Naive thymus-derived CD4-positive, alpha-beta T cell (primary cell): ENCODE data around the gene MAN1A1. TPM values are rescaled to one million over a fixed set of nuclear protein-coding genes. Genes with fewer than 3 reads are reported as not detected.
A peak's percentile ranks its signal among the peaks of the same experiment; 100 is the strongest.

Source experiments
- ATAC-seq: fragments of 150-1000 bp; cut with Tn5 transposase; 2 replicates; pipeline ENCODE4 v1.10.0; 2021; ENCODE audit warnings: mild to moderate bottlenecking, moderate library complexity
- CTCF ChIA-PET: fragments of 350-600 bp; sonication (Branson Sonifier 250); formaldehyde crosslinking; loops from one replicate; lab custom pipeline; 2021; ENCODE audit warnings: antibody characterized with exemption; lab: Charles Lee
- POLR2A ChIA-PET: fragments of 350-600 bp; sonication (Branson Sonifier 250); formaldehyde crosslinking; loops from one replicate; lab custom pipeline; 2021; ENCODE audit warnings: antibody characterized with exemption, inconsistent platforms; lab: Charles Lee
- DNase-seq, 9 donors: peaks; one replicate each; pipeline versions ENCODE4 v3.0.0 to v3.0.0-alpha.2; 2020 to 2022; ENCODE audit warnings: mixed read lengths in 1 of 9
- H3K27ac ChIP-seq: one replicate; pipeline ENCODE4 v1.7.0; 2013; ENCODE audit warnings: mild to moderate bottlenecking, low read depth, low read length, moderate library complexity
- H3K27me3 ChIP-seq, 2 donors: one replicate each; pipeline ENCODE4 v1.7.0; 2013; ENCODE audit warnings: low read length in 2 of 2, mild to moderate bottlenecking in 2 of 2, moderate library complexity in 2 of 2; ENCODE audit not compliant: control insufficient read depth in 2 of 2, insufficient read depth in 2 of 2
- H3K36me3 ChIP-seq, 3 experiments: 1 replicate in 2 of 3; 2 replicates in 1 of 3; pipeline ENCODE4 v1.7.0; 2013; ENCODE audit warnings: low read length in 3 of 3, mild to moderate bottlenecking in 3 of 3, moderate library complexity in 1 of 3; ENCODE audit not compliant: insufficient read depth in 3 of 3, control insufficient read depth in 2 of 3
- H3K4me1 ChIP-seq, 2 donors: one replicate each; pipeline ENCODE4 v1.7.0; 2013; ENCODE audit warnings: low read length in 2 of 2, mild to moderate bottlenecking in 2 of 2, moderate library complexity in 1 of 2; ENCODE audit not compliant: control insufficient read depth in 2 of 2, insufficient read depth in 2 of 2
- H3K4me3 ChIP-seq: 2 replicates; pipeline ENCODE4 v1.7.0; 2013; ENCODE audit warnings: mild to moderate bottlenecking, low read length
- H3K9me3 ChIP-seq, 3 experiments: 1 replicate in 2 of 3; 2 replicates in 1 of 3; pipeline ENCODE4 v1.7.0; 2013; ENCODE audit warnings: low read length in 3 of 3; ENCODE audit not compliant: control insufficient read depth in 2 of 3
- H3K27ac Mint-ChIP-seq, 9 donors: one replicate each; pipeline ENCODE4 v1.8.0; 2020 to 2022; ENCODE audit warnings: mixed read lengths in 9 of 9, mild to moderate bottlenecking in 8 of 9, moderate library complexity in 5 of 9, inconsistent platforms in 2 of 9
- H3K27me3 Mint-ChIP-seq, 5 donors: one replicate each; pipeline ENCODE4 v1.8.0; 2021 to 2022; ENCODE audit warnings: mixed read lengths in 5 of 5, mild to moderate bottlenecking in 1 of 5
- H3K36me3 Mint-ChIP-seq, 5 donors: one replicate each; pipeline ENCODE4 v1.8.0; 2020 to 2022; ENCODE audit warnings: mixed read lengths in 5 of 5, mild to moderate bottlenecking in 3 of 5, inconsistent platforms in 1 of 5
- H3K4me1 Mint-ChIP-seq, 7 donors: one replicate each; pipeline ENCODE4 v1.8.0; 2020 to 2022; ENCODE audit warnings: mixed read lengths in 7 of 7, mild to moderate bottlenecking in 3 of 7, inconsistent platforms in 1 of 7
- H3K4me3 Mint-ChIP-seq, 10 donors: one replicate each; pipeline ENCODE4 v1.8.0; 2020 to 2022; ENCODE audit warnings: mild to moderate bottlenecking in 10 of 10, mixed read lengths in 10 of 10, moderate library complexity in 6 of 10, inconsistent platforms in 2 of 10
- H3K9me3 Mint-ChIP-seq, 11 donors: one replicate each; pipeline ENCODE4 v1.8.0; 2020 to 2022; ENCODE audit warnings: mixed read lengths in 11 of 11, mild to moderate bottlenecking in 4 of 11, inconsistent platforms in 1 of 11, moderate library complexity in 1 of 11
- intact Hi-C, 2 donors: fragments of 100-400 bp; cut with micrococcal nuclease; formaldehyde crosslinking; loops; one replicate each; pipeline ENCODE4 v1.15.1; 2023
- polyA plus RNA-seq, 2 donors: library from polyadenylated mRNA; unstranded; fragments of 300-500 nt; fragmentation: Illumina TruSeq; gene quantifications; one replicate each; pipeline ENCODE4 v1.2.3, GENCODE V29; 2021
- total RNA-seq, 6 experiments: library from RNA in 5 of 6; stranded (reverse) in 5 of 6; gene quantifications; 1 replicate in 5 of 6; 2 replicates in 1 of 6; pipeline ENCODE4 v1.2.3 and lab custom pipeline; 2021 to 2026

The MAN1A1 gene
- total and polyA plus RNA-seq, 7 experiments from 2014 or later, result 5.4 to 22.3 (median 8.4) TPM

- H3K27me3 ChIP-seq, result no peaks in the 10 kb centered on the region
- H3K9me3 ChIP-seq, result no peaks in the 10 kb centered on the region
- H3K9me3 Mint-ChIP-seq, result peaks cover 0 to 3% (median 0%) of the 10 kb centered on the region in 11 donors
- no peak overlapping the region for H3K4me3 Mint-ChIP-seq
- ATAC-seq (no peak), DNase-seq (no peak)
- ChIA-PET POLR2A (no interaction called here), CTCF (no interaction called here)
- H3K4me1 ChIP-seq, result no peaks in the 10 kb centered on the region
- H3K27ac Mint-ChIP-seq, result peak overlapping the region in 1 of 9 donors; percentile 74
- H3K36me3 Mint-ChIP-seq, result peaks cover 5 to 22% (median 17%) of the 10 kb centered on the region in 5 donors
- H3K4me1 Mint-ChIP-seq, result peaks cover 0 to 6% (median 0%) of the 10 kb centered on the region in 7 donors
- intact Hi-C loops, result no loop called here
- H3K36me3 ChIP-seq, result no peaks in the 10 kb centered on the region
- H3K27ac ChIP-seq, result no peak overlapping the region
- H3K4me3 ChIP-seq, result no peak overlapping the region
- no peaks in the 10 kb centered on the region for H3K27me3 Mint-ChIP-seq
Measured at GRCh38 chr6:119237177-119237715, 112.3 kb downstream of the MAN1A1 start.

- no peaks in the 10 kb centered on the region for H3K36me3 ChIP-seq
- H3K27me3 ChIP-seq, result no peaks in the 10 kb centered on the region
- no peak overlapping the region for H3K4me3 ChIP-seq
- DNase-seq (no peak), ATAC-seq (no peak)
- intact Hi-C loops, result no loop called here
- peaks cover 0 to 3% (median 0%) of the 10 kb centered on the region in 11 donors for H3K9me3 Mint-ChIP-seq
- no peaks in the 10 kb centered on the region for H3K4me1 ChIP-seq
- no peak overlapping the region for H3K27ac ChIP-seq
- POLR2A ChIA-PET, result no interaction called here
- H3K4me3 Mint-ChIP-seq, result no peak overlapping the region
- no peaks in the 10 kb centered on the region for H3K9me3 ChIP-seq
- H3K36me3 Mint-ChIP-seq, result peaks cover 5 to 26% (median 24%) of the 10 kb centered on the region in 5 donors
- CTCF ChIA-PET, result no interaction called here
- no peak overlapping the region for H3K27ac Mint-ChIP-seq
- H3K4me1 Mint-ChIP-seq, result peaks cover 0 to 6% (median 0%) of the 10 kb centered on the region in 7 donors
- H3K27me3 Mint-ChIP-seq, result no peaks in the 10 kb centered on the region
Measured at GRCh38 chr6:119234941-119235340, 114.6 kb downstream of the MAN1A1 start.

GRCh38 chr6:119234457-119234856 lies 115.1 kb downstream of the MAN1A1 start:
- intact Hi-C loops, result no loop called here
- H3K4me1 Mint-ChIP-seq, result peaks cover 0 to 6% (median 0%) of the 10 kb centered on the region in 7 donors
- POLR2A ChIA-PET, result no interaction called here
- peaks cover 5 to 26% (median 24%) of the 10 kb centered on the region in 5 donors for H3K36me3 Mint-ChIP-seq
- peaks cover 0 to 3% (median 0%) of the 10 kb centered on the region in 11 donors for H3K9me3 Mint-ChIP-seq
- CTCF ChIA-PET, result no interaction called here
- H3K4me3 ChIP-seq, result no peak overlapping the region
- no peaks in the 10 kb centered on the region for H3K36me3 ChIP-seq
- no peak overlapping the region for H3K4me3 Mint-ChIP-seq
- no peaks in the 10 kb centered on the region for H3K9me3 ChIP-seq
- H3K27me3 Mint-ChIP-seq, result no peaks in the 10 kb centered on the region
- H3K4me1 ChIP-seq, result no peaks in the 10 kb centered on the region
- no peak overlapping the region for H3K27ac Mint-ChIP-seq
- no peak for DNase-seq
- no peak for ATAC-seq
- H3K27ac ChIP-seq, result no peak overlapping the region
- no peaks in the 10 kb centered on the region for H3K27me3 ChIP-seq

- H3K27ac ChIP-seq, result no peak overlapping the region
- no peaks in the 10 kb centered on the region for H3K36me3 ChIP-seq
- DNase-seq, result no peak
- CTCF ChIA-PET, result no interaction called here
- H3K4me3 ChIP-seq, result no peak overlapping the region
- no peaks in the 10 kb centered on the region for H3K9me3 ChIP-seq
- no peaks in the 10 kb centered on the region for H3K27me3 Mint-ChIP-seq
- no peak for ATAC-seq
- no peaks in the 10 kb centered on the region for H3K4me1 ChIP-seq
- no peak overlapping the region for H3K27ac Mint-ChIP-seq
- no peak overlapping the region for H3K4me3 Mint-ChIP-seq
- no peaks in the 10 kb centered on the region for H3K27me3 ChIP-seq
- H3K4me1 Mint-ChIP-seq, result peaks cover 0 to 6% (median 0%) of the 10 kb centered on the region in 7 donors
- POLR2A ChIA-PET, result no interaction called here
- H3K9me3 Mint-ChIP-seq, result peaks cover 0 to 3% (median 0%) of the 10 kb centered on the region in 11 donors
- peaks cover 5 to 26% (median 23%) of the 10 kb centered on the region in 5 donors for H3K36me3 Mint-ChIP-seq
- intact Hi-C loops, result no loop called here
Measured at GRCh38 chr6:119233312-119233984, 116.1 kb downstream of the MAN1A1 start.

GRCh38 chr6:119231394-119231793 lies 118.2 kb downstream of the MAN1A1 start:
- intact Hi-C loops, result no loop called here
- no peaks in the 10 kb centered on the region for H3K27me3 Mint-ChIP-seq
- Histone ChIP-seq H3K4me3 (no peak overlapping the region), H3K4me1 (no peaks in the 10 kb centered on the region), H3K36me3 (no peaks in the 10 kb centered on the region), H3K27me3 (no peaks in the 10 kb centered on the region), H3K9me3 (no peaks in the 10 kb centered on the region), H3K27ac (no peak overlapping the region)
- H3K27ac Mint-ChIP-seq, result peak overlapping the region in 1 of 9 donors; percentile 8
- ATAC-seq, result no peak
- CTCF ChIA-PET, result interaction anchor here (0.7 kb wide), 1 partner anchor 19 kb away, joined by 3 read pairs; no protein-coding TSS in a partner anchor
- H3K4me1 Mint-ChIP-seq, result peaks cover 0 to 6% (median 0%) of the 10 kb centered on the region in 7 donors
- H3K36me3 Mint-ChIP-seq, result peaks cover 0 to 16% (median 14%) of the 10 kb centered on the region in 5 donors
- DNase-seq, result no peak
- no peak overlapping the region for H3K4me3 Mint-ChIP-seq
- H3K9me3 Mint-ChIP-seq, result peaks cover 0 to 3% (median 0%) of the 10 kb centered on the region in 11 donors
- POLR2A ChIA-PET, result no interaction called here

- no peak overlapping the region for H3K4me3 Mint-ChIP-seq
- no peak overlapping the region for H3K27ac Mint-ChIP-seq
- H3K36me3 ChIP-seq, result no peaks in the 10 kb centered on the region
- POLR2A ChIA-PET, result no interaction called here
- no peaks in the 10 kb centered on the region for H3K9me3 ChIP-seq
- intact Hi-C loops, result no loop called here
- no peaks in the 10 kb centered on the region for H3K4me1 ChIP-seq
- ATAC-seq, result no peak
- peaks cover 0 to 5% (median 0%) of the 10 kb centered on the region in 7 donors for H3K4me1 Mint-ChIP-seq
- CTCF ChIA-PET, result no interaction called here
- DNase-seq, result no peak
- H3K36me3 Mint-ChIP-seq, result peaks cover 0 to 20% (median 7%) of the 10 kb centered on the region in 5 donors
- no peaks in the 10 kb centered on the region for H3K27me3 Mint-ChIP-seq
- no peak overlapping the region for H3K27ac ChIP-seq
- peaks cover 0 to 3% (median 0%) of the 10 kb centered on the region in 11 donors for H3K9me3 Mint-ChIP-seq
- H3K27me3 ChIP-seq, result no peaks in the 10 kb centered on the region
- no peak overlapping the region for H3K4me3 ChIP-seq
Measured at GRCh38 chr6:119230160-119230559, 119.4 kb downstream of the MAN1A1 start.
